T-cell (primary cell): ENCODE results near the gene SIT1. TPM values are rescaled to one million over a fixed set of nuclear protein-coding genes. Genes with fewer than 3 reads are reported as not detected.
A peak's percentile ranks its signal among the peaks of the same experiment; 100 is the strongest.

ENCODE experiments used
- ATAC-seq, 4 experiments: fragments of 200-7000 bp in 3 of 4; fragments of 150-1000 bp in 1 of 4; cut with Tn5 transposase; replicated peaks in 1 of 4; 1 replicate in 3 of 4; 2 replicates in 1 of 4; pipeline ENCODE4 v1.10.0; 2021; ENCODE audit warnings: moderate library complexity in 3 of 4, mild to moderate bottlenecking in 2 of 4, moderate number of reproducible peaks in 1 of 4
- CTCF ChIA-PET, 2 donors: fragments of 300-600 bp; sonication (Branson Sonifier 250); formaldehyde crosslinking; loops; one replicate each; lab custom pipeline; 2022; ENCODE audit warnings: antibody characterized with exemption in 2 of 2; lab: Charles Lee
- POLR2A ChIA-PET, 2 donors: fragments of 300-600 bp; sonication (Branson Sonifier 250); formaldehyde crosslinking; loops; one replicate each; lab custom pipeline; 2022; ENCODE audit warnings: antibody characterized with exemption in 2 of 2; lab: Charles Lee
- DNase-seq, 35 experiments: peaks; one replicate each; pipeline versions ENCODE4 v3.0.0 to v3.0.0-alpha.2; 2013 to 2023
- H3K27ac ChIP-seq: one replicate; pipeline ENCODE4 v1.5.1; 2013; ENCODE audit warnings: low read length
- H3K27me3 ChIP-seq, 2 experiments: replicated peaks in 1 of 2; 1 replicate in 1 of 2; 2 replicates in 1 of 2; pipeline versions ENCODE4 v1.6.1 to v1.7.0; 2013; ENCODE audit warnings: low read length in 1 of 2, mixed read lengths in 1 of 2; ENCODE audit not compliant: control insufficient read depth in 2 of 2, insufficient read depth in 2 of 2; ENCODE audit errors: extremely low read depth in 1 of 2
- H3K36me3 ChIP-seq, 2 donors: 1 replicate in 1 of 2; 2 replicates in 1 of 2; pipeline versions ENCODE4 v1.6.1 to v1.7.0; 2013; ENCODE audit warnings: low read length in 1 of 2; ENCODE audit not compliant: control insufficient read depth in 2 of 2, insufficient read depth in 1 of 2; ENCODE audit errors: extremely low read depth in 1 of 2
- H3K4me1 ChIP-seq, 2 experiments: 1 replicate in 1 of 2; 2 replicates in 1 of 2; pipeline versions ENCODE4 v1.6.1 to v1.7.0; 2013; ENCODE audit warnings: low read length in 2 of 2, mixed read lengths in 1 of 2; ENCODE audit not compliant: insufficient read depth in 2 of 2, control insufficient read depth in 1 of 2; ENCODE audit errors: extremely low read depth in 1 of 2
- H3K4me3 ChIP-seq, 2 donors: 1 replicate in 1 of 2; 2 replicates in 1 of 2; pipeline versions ENCODE4 v1.5.1 to v1.7.0; 2013; ENCODE audit warnings: mild to moderate bottlenecking in 2 of 2, low read length in 1 of 2, moderate library complexity in 1 of 2; ENCODE audit not compliant: control insufficient read depth in 1 of 2; ENCODE audit errors: extremely low read depth in 1 of 2
- H3K9me3 ChIP-seq: 2 replicates; pipeline ENCODE4 v1.7.0; 2013
- H3K27ac Mint-ChIP-seq, 2 donors: one replicate each; pipeline ENCODE4 v1.8.0; 2020 to 2021; ENCODE audit warnings: mild to moderate bottlenecking in 2 of 2, mixed read lengths in 2 of 2
- H3K27me3 Mint-ChIP-seq, 2 donors: one replicate each; pipeline ENCODE4 v1.8.0; 2021 to 2022; ENCODE audit warnings: mixed read lengths in 2 of 2
- H3K36me3 Mint-ChIP-seq: one replicate; pipeline ENCODE4 v1.8.0; 2021; ENCODE audit warnings: mixed read lengths
- H3K4me1 Mint-ChIP-seq, 3 donors: one replicate each; pipeline ENCODE4 v1.8.0; 2020 to 2022; ENCODE audit warnings: mixed read lengths in 3 of 3, mild to moderate bottlenecking in 1 of 3
- H3K4me3 Mint-ChIP-seq, 3 donors: one replicate each; pipeline ENCODE4 v1.8.0; 2020 to 2022; ENCODE audit warnings: mild to moderate bottlenecking in 3 of 3, mixed read lengths in 3 of 3, moderate library complexity in 3 of 3
- H3K9me3 Mint-ChIP-seq, 3 donors: one replicate each; pipeline ENCODE4 v1.8.0; 2020 to 2022; ENCODE audit warnings: mixed read lengths in 3 of 3
- WGBS: methylation state at CpG from one replicate; pipeline ENCODE4 v1.1.5; 2013; ENCODE audit warnings: missing lambda C conversion rate; ENCODE audit not compliant: insufficient coverage; 5-methylcytosine and 5-hydroxymethylcytosine counted together
- total RNA-seq, 35 experiments: library from RNA in 6 of 35; stranded (reverse) in 6 of 35; fragments of 120-200 nt in 1 of 35; gene quantifications; one replicate each; pipeline versions ENCODE4 v1.2.1 to v1.2.4 and lab custom pipeline; 2013 to 2026

Gene SIT1
- total RNA-seq, 5 donors from 2014 or later (not counting 1 experiment from before 2014, with no cell fraction given): 34.9 to 57.1 (median 51.9) TPM

DNA sequence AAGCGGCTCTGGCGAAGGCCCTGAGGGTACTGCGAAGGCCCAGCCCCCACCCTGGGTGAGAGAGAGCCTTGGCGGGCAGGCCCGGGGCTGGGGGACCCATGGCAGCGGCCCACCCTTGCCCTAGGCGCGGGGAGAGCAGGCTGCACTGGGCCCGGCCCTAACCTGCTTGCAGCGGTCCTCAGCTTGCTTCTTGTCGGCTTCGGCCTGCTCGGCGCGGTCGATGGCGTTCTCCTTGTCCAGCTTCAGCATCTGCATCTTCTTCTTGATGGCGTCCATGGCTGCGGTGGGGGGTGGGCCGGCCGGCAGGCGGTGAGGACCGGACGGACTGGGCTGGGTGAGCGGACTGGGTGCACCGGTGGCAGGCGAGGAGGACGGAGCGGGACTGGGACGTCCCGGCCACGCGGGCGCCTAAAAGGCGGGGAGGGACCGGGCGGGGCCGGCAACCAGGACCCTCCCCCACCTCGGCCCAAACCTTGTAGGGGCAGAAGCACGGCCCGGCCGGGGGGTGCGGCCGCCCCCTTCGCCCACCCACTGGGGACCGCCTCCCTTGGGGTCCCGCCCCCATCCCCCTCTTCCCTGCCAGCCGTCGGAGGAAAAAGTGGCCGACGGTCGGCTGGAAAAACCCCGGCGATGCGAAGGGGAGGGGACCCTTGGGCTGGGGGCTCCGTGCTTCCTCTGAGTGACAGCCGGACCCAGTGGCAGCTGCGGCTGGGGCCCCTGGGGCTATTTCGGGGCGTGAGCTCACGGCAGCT lies 39.0 kb upstream of the SIT1 start, which contains the start of gene TPM2:
Gene TPM2 (minus strand): TSS at position 384 of the 752 bp plus-strand sequence. CDS start 108 bp downstream, at position 276.
- H3K9me3 Mint-ChIP-seq: no peaks in the 10 kb centered on the region
- H3K27ac ChIP-seq: peak within 1 kb of the TSS; percentile 48
- ATAC-seq (no peak), DNase-seq (no peak)
- H3K4me3 Mint-ChIP-seq: peak within 1 kb of the TSS; percentile 82 to 87 (median 83)
- ChIA-PET CTCF (interaction anchor here in 1 of 2 donors (0.6 to 1.3 kb wide), 4 partner anchors 12 to 52 kb away, joined by 3 read pairs; partner anchors contain the start of genes CCDC107 and RMRP), POLR2A (no interaction called here)
- H3K4me1 ChIP-seq: peaks cover 2 to 26% of the 10 kb centered on the region in 2 experiments
- H3K36me3 ChIP-seq: no peaks in the 10 kb centered on the region
- H3K27ac Mint-ChIP-seq: peak within 1 kb of the TSS; percentile 80 to 85
- H3K4me1 Mint-ChIP-seq: peaks cover 23 to 28% (median 27%) of the 10 kb centered on the region in 3 donors
- H3K36me3 Mint-ChIP-seq: no peaks in the 10 kb centered on the region
- H3K27me3 ChIP-seq: no peaks in the 10 kb centered on the region
- H3K27me3 Mint-ChIP-seq: no peaks in the 10 kb centered on the region
- no peaks in the 10 kb centered on the region for H3K9me3 ChIP-seq
- WGBS: 69% methylated on average over 32 of the region's 61 CpGs
- H3K4me3 ChIP-seq: peak within 1 kb of the TSS; percentile 61 to 74

DNA sequence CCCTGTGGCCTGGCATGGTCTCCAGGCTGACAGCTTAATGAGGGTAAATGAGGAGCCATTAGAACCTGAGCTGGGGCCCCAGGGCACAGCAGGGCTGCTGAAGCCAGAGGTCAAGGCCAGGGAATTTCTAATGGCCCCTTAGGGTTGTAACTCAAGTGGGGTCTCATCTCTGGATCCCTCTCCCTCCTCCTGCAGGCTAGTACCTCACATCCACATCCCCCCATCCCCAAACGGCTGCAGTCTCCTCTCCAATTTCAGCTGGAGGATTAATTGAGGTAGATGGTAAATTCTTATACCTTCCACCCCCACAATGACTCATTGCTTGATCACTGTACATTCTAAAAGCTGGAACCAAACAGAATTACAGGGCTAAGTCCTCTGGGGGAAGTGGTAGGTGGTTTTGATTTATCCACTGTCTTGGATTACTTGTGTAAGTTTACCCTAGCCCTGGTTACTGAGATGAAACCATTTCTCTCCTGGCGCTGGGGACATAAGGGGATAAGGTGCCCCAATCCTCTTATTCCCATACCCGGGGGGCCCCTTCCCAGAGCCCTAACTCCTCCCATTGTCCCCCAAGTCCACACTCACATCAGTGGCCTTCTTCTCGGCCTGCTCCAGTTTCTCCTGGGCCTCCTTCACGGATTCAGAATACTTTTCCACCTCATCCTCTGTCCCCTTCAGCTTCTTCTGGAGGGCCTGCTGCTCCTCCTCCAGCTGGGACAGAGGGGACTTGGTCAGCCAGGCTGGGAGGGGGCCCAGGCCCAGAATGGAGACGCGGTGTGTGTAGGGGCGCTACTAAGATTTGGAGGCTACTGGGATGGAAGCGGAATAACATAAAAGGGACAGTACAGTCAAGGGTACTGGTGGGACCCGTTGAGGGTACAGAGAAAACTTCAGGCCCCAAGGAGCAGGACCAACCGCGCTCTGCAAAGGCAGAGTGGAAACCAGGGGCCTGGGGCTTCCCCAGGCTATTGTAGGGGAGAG lies 38.1 kb upstream of the SIT1 start:
- Mint-ChIP-seq H3K9me3 (no peaks in the 10 kb centered on the region), H3K27ac (peak overlapping the region; percentile 79 to 85), H3K4me3 (peak overlapping the region; percentile 61 to 77 (median 69)), H3K27me3 (no peaks in the 10 kb centered on the region), H3K36me3 (no peaks in the 10 kb centered on the region), H3K4me1 (peaks cover 23 to 28% (median 27%) of the 10 kb centered on the region in 3 donors)
- Histone ChIP-seq H3K36me3 (no peaks in the 10 kb centered on the region), H3K27me3 (no peaks in the 10 kb centered on the region), H3K4me3 (no peak overlapping the region), H3K4me1 (peaks cover 2 to 26% of the 10 kb centered on the region in 2 experiments), H3K27ac (no peak overlapping the region), H3K9me3 (no peaks in the 10 kb centered on the region)
- ChIA-PET CTCF (interaction anchor here (0.6 to 1.4 kb wide), 2 partner anchors 8 to 41 kb away, joined by 3 to 4 read pairs; no protein-coding TSS in a partner anchor), POLR2A (no interaction called here)
- ATAC-seq (peak in 3 of 4 experiments; percentile 17 to 58 (median 42)), DNase-seq (peak in 1 of 35 experiments; percentile 11)
- WGBS: 96% methylated on average over 10 of the region's 12 CpGs

DNA sequence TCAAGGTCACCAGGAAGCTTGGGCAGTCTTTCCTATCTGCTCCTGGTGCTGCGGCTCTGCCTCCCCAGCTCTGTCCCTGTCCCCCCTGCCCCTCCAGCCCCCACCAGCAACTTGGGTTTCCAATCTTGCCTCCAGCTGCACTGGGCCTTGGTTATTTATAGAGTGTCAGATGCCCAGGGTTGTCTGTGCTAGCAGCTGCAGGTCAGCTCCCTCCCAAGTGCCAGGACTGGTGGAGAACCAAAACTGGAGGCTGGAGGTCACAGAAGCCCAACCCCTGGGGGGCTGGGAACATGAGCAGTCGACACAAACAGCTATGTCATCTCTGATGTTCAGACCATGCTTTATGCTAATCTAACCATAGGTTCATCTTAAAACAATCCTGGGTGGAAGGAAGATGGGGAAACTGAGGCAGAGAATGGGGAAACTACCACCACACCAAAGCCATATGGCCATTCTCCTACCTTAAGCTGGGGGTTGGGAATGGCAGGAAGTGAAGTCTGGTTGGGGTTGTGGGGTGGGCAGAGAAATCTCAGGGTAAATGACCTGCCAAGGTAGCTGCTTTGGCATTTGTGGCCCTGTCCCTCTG lies 37.3 kb upstream of the SIT1 start:
- Mint-ChIP-seq H3K27ac (peak overlapping the region; percentile 39 to 85), H3K27me3 (no peaks in the 10 kb centered on the region), H3K9me3 (no peaks in the 10 kb centered on the region), H3K4me3 (no peak overlapping the region), H3K4me1 (peaks cover 23 to 28% (median 27%) of the 10 kb centered on the region in 3 donors), H3K36me3 (no peaks in the 10 kb centered on the region)
- WGBS: no CpG with 5 or more reads among the region's 2 CpGs
- CTCF ChIA-PET: interaction anchor here (0.6 to 1.4 kb wide), 2 partner anchors 9 to 40 kb away, joined by 3 to 4 read pairs; no protein-coding TSS in a partner anchor
- no peaks in the 10 kb centered on the region for H3K27me3 ChIP-seq
- no peak for DNase-seq
- peaks cover 2 to 26% of the 10 kb centered on the region in 2 experiments for H3K4me1 ChIP-seq
- no peaks in the 10 kb centered on the region for H3K9me3 ChIP-seq
- H3K27ac ChIP-seq: no peak overlapping the region
- ATAC-seq: no peak
- POLR2A ChIA-PET: no interaction called here
- H3K4me3 ChIP-seq: no peak overlapping the region
- no peaks in the 10 kb centered on the region for H3K36me3 ChIP-seq

DNA sequence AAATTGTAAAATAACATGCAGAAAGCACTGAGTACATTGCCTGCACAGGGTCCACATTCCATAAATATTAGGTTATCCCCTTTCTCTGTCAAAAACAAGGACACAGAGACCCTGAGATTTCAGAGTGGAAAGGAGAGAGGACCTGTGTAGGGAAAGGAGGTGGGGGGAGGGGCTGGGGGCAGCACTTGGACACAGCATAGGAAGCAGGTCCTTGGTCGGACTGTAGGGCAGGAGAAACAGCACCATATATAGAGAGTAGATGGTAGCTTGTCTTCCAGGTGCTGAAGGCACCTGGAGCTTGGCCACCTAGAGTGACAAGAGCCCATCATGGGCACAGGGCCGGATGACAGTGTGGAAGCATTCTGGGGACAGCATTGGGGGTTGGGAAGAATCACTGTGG lies 36.6 kb upstream of the SIT1 start:
- 100% methylated on average over 2 of the region's 2 CpGs for WGBS
- peaks cover 23 to 28% (median 27%) of the 10 kb centered on the region in 3 donors for H3K4me1 Mint-ChIP-seq
- no peak overlapping the region for H3K4me3 Mint-ChIP-seq
- no peaks in the 10 kb centered on the region for H3K9me3 Mint-ChIP-seq
- H3K9me3 ChIP-seq: no peaks in the 10 kb centered on the region
- no peak overlapping the region for H3K27ac ChIP-seq
- H3K27me3 Mint-ChIP-seq: no peaks in the 10 kb centered on the region
- H3K4me3 ChIP-seq: no peak overlapping the region
- H3K4me1 ChIP-seq: peaks cover 2 to 26% of the 10 kb centered on the region in 2 experiments
- ATAC-seq (no peak), DNase-seq (no peak)
- peaks cover 3% of the 10 kb centered on the region for H3K36me3 Mint-ChIP-seq
- no peaks in the 10 kb centered on the region for H3K36me3 ChIP-seq
- CTCF ChIA-PET: interaction anchor here in 1 of 2 donors (1.4 kb wide), 1 partner anchor 9 kb away, joined by 4 read pairs; no protein-coding TSS in a partner anchor
- H3K27ac Mint-ChIP-seq: peak overlapping the region in 1 of 2 donors; percentile 85
- POLR2A ChIA-PET: no interaction called here
- no peaks in the 10 kb centered on the region for H3K27me3 ChIP-seq

DNA sequence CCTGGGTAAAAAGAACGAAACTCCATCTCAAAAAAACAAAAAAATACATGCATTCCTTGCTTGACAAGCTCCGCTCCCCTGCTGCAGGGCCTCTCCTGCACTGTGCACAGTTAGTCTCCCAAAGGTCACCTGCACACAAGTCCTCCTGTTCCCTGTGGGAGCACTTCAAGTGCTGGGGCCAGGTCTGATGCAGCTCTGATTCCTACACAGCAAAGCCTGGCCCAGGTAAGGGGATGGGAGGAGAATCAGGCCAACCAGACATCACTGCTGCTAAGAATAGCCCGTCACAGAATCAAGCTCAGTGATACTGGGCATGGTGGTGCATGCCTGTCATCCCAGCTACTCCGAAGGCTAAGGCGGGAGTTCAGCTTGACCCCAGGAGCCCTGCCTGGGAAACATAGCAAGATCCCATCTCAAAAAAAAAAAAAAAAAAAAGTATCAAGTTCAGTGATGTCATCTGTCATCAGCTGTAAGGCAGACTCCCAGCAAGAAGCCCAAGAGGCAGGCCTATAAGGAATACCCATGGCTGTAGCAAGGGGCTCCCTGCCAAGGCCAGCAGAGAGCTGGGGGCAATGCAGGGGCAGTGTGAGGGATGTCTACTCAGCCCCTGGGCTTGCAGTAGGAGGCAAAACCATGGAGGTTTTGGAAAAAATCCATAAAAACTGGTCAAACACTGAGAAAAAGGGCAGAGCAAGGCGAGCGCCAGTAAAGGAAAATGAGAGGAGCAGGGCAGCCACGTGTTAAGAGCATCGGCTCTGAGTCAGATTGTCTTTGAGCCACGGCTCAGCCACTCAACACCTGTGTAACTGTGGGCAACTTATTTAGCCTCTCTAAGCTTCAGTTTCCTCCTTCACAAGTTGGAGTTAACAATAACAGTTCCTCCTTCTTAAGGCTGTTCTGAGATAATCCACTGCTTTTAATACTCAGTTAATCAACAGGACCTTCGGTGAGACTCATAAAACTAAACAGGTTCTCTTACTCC lies 35.8 kb upstream of the SIT1 start:
- ATAC-seq (no peak), DNase-seq (no peak)
- 80% methylated on average over 7 of the region's 11 CpGs for WGBS
- H3K4me3 Mint-ChIP-seq: no peak overlapping the region
- ChIA-PET POLR2A (no interaction called here), CTCF (interaction anchor here (0.6 to 2.4 kb wide), 4 partner anchors 9 to 1555 kb away, joined by 3 to 6 read pairs (median 6); no protein-coding TSS in a partner anchor)
- no peaks in the 10 kb centered on the region for H3K9me3 ChIP-seq
- no peak overlapping the region for H3K27ac ChIP-seq
- H3K27me3 ChIP-seq: no peaks in the 10 kb centered on the region
- H3K27ac Mint-ChIP-seq: peak overlapping the region; percentile 31 to 69
- H3K9me3 Mint-ChIP-seq: no peaks in the 10 kb centered on the region
- no peak overlapping the region for H3K4me3 ChIP-seq
- no peaks in the 10 kb centered on the region for H3K27me3 Mint-ChIP-seq
- peaks cover 3% of the 10 kb centered on the region for H3K36me3 Mint-ChIP-seq
- H3K4me1 Mint-ChIP-seq: peaks cover 17 to 21% (median 21%) of the 10 kb centered on the region in 3 donors
- H3K4me1 ChIP-seq: peaks cover 2 to 24% of the 10 kb centered on the region in 2 experiments
- no peaks in the 10 kb centered on the region for H3K36me3 ChIP-seq
